Endothelial cell of umbilical vein (primary cell): ENCODE measurements around the gene HOXA11. TPM values are rescaled to one million over a fixed set of nuclear protein-coding genes. Genes with fewer than 3 reads are reported as not detected.

Experiments used
- BruUV-seq: library from RNA; stranded (reverse); fragments of 400-500 nt; replicated peaks from 2 replicates; lab custom pipeline; 2021; lab: Mats Ljungman, UMichigan
- CTCF ChIA-PET: fragments of 300-600, 350-600 bp; sonication (Branson Sonifier 250); formaldehyde crosslinking; loops from one replicate; lab custom pipeline; 2021; ENCODE audit warnings: antibody characterized with exemption, inconsistent platforms; lab: Charles Lee
- POLR2A ChIA-PET: fragments of 300-600, 350-600 bp; sonication (Branson Sonifier 250); formaldehyde crosslinking; loops from one replicate; lab custom pipeline; 2021; ENCODE audit warnings: antibody characterized with exemption, inconsistent platforms; lab: Charles Lee
- DNase-seq: peaks from one replicate; pipeline ENCODE4 v3.0.0-alpha.2; 2011; ENCODE audit warnings: low read depth, low spot score
- FAIRE-seq: peaks from 2 replicates; lab custom pipeline; 2011; peaks lifted over from hg19 to GRCh38; lab: Jason Lieb, UNC
- H2AFZ ChIP-seq: 2 replicates; pipeline ENCODE4 v1.6.0; 2012; ENCODE audit warnings: low read depth, low read length, control low read depth, inconsistent platforms
- H3K27ac ChIP-seq: 2 replicates; pipeline ENCODE4 v1.5.1; 2011; ENCODE audit warnings: low read depth, mild to moderate bottlenecking, control low read depth, low read length, moderate library complexity; ENCODE audit not compliant: insufficient read depth
- H3K27me3 ChIP-seq, 2 experiments: 2 replicates each; pipeline versions ENCODE4 v1.6.0 to v1.6.1; 2011; ENCODE audit warnings: low read length in 2 of 2, mixed read lengths in 1 of 2; ENCODE audit not compliant: control insufficient read depth in 2 of 2, insufficient read depth in 2 of 2
- H3K36me3 ChIP-seq, 2 experiments: 2 replicates in 1 of 2; 3 replicates in 1 of 2; pipeline ENCODE4 v1.5.1; 2011; ENCODE audit warnings: low read length in 2 of 2, mild to moderate bottlenecking in 1 of 2, moderate library complexity in 1 of 2; ENCODE audit not compliant: control insufficient read depth in 2 of 2, insufficient read depth in 2 of 2; ENCODE audit errors: extremely low read depth in 1 of 2
- H3K4me1 ChIP-seq: 3 replicates; pipeline ENCODE4 v1.5.1; 2011; ENCODE audit warnings: mild to moderate bottlenecking, low read length; ENCODE audit not compliant: control insufficient read depth, insufficient read depth; ENCODE audit errors: extremely low read depth
- H3K4me2 ChIP-seq: 2 replicates; pipeline ENCODE4 v1.6.1; 2011; ENCODE audit warnings: low read length, control low read depth, mixed read lengths; ENCODE audit not compliant: insufficient read depth
- H3K4me3 ChIP-seq, 3 experiments: fragments of 200-600 bp in 1 of 3; sonication (generic), shearing (Covaris generic) in 1 of 3; replicated peaks in 1 of 3; 2 replicates each; pipeline ENCODE4 v1.5.1; 2011 to 2016; ENCODE audit warnings: control low read depth in 3 of 3, low read length in 3 of 3, mild to moderate bottlenecking in 2 of 3, inconsistent platforms in 1 of 3, low read depth in 1 of 3, moderate library complexity in 1 of 3; ENCODE audit not compliant: insufficient read depth in 1 of 3
- H3K79me2 ChIP-seq: 2 replicates; pipeline ENCODE4 v1.6.0; 2012; ENCODE audit warnings: low read length, inconsistent platforms; ENCODE audit not compliant: control insufficient read depth, insufficient read depth
- H3K9ac ChIP-seq: replicated peaks from 2 replicates; pipeline ENCODE3; 2011; ENCODE audit warnings: low read length, control low read depth; ENCODE audit not compliant: insufficient read depth; ENCODE audit errors: extremely low read depth
- H3K9me1 ChIP-seq: replicated peaks from 3 replicates; pipeline ENCODE4 v1.6.0; 2011; ENCODE audit warnings: mild to moderate bottlenecking, low read length; ENCODE audit not compliant: control insufficient read depth, insufficient read depth; ENCODE audit errors: extremely low read depth
- H3K9me3 ChIP-seq: replicated peaks from 2 replicates; pipeline ENCODE4 v1.5.1; 2012; ENCODE audit warnings: low read length, inconsistent platforms; ENCODE audit not compliant: control insufficient read depth, insufficient read depth
- H4K20me1 ChIP-seq: replicated peaks from 2 replicates; pipeline ENCODE3; 2011; ENCODE audit warnings: mild to moderate bottlenecking, low read length; ENCODE audit not compliant: control insufficient read depth, insufficient read depth; ENCODE audit errors: extremely low read depth
- EZH2 ChIP-seq: IDR thresholded peaks from 2 replicates; pipeline ENCODE4 v1.6.1; 2012; ENCODE audit warnings: borderline replicate concordance, low read depth, mild to moderate bottlenecking, moderate library complexity, low read length, inconsistent platforms; ENCODE audit not compliant: severe bottlenecking
- FOS ChIP-seq: IDR thresholded peaks from 2 replicates; pipeline ENCODE4 v1.6.1; 2011; ENCODE audit warnings: mild to moderate bottlenecking, low read length, moderate library complexity, borderline replicate concordance; ENCODE audit not compliant: insufficient read depth
- GATA2 ChIP-seq: IDR thresholded peaks from 2 replicates; pipeline ENCODE4 v1.7.0; 2011; ENCODE audit warnings: low read depth, mild to moderate bottlenecking, moderate library complexity, mixed read lengths, low read length; ENCODE audit not compliant: insufficient read length, insufficient read depth
- JUN ChIP-seq: IDR thresholded peaks from 2 replicates; pipeline ENCODE4 v1.6.1; 2011; ENCODE audit warnings: borderline replicate concordance, low read depth; ENCODE audit not compliant: insufficient read length, insufficient read depth
- MYC ChIP-seq: IDR thresholded peaks from one replicate; pipeline ENCODE4 v1.6.1; 2011; ENCODE audit warnings: mild to moderate bottlenecking, low read depth, low read length
- POLR2A ChIP-seq: IDR thresholded peaks from 2 replicates; pipeline ENCODE4 v1.6.1; 2012; ENCODE audit warnings: low read depth, mild to moderate bottlenecking, control low read depth, low read length
- POLR2AphosphoS5 ChIP-seq: IDR thresholded peaks from 2 replicates; pipeline ENCODE4 v1.6.1; 2012; ENCODE audit warnings: low read depth, mild to moderate bottlenecking, control low read depth, low read length, moderate library complexity; ENCODE audit not compliant: insufficient read depth
- dilution Hi-C: fragments of 300-500 bp; cut with MboI; formaldehyde crosslinking; loops from one replicate; pipeline ENCODE4 v1.15.0; 2019; ENCODE audit warnings: low sequenced_read_pairs; ENCODE audit not compliant: extremely low pct_ligation_motif_present
- intact Hi-C: fragments of 100-400 bp; cut with micrococcal nuclease; formaldehyde crosslinking; loops from one replicate; pipeline ENCODE4 v1.10.0; 2022
- polyA plus RNA-seq, 4 experiments: library from polyadenylated mRNA; depleted of rRNA in 3 of 4; stranded (reverse) in 3 of 4; unstranded in 1 of 4; fragments of >200 nt; gene quantifications; 2 replicates each; pipeline versions ENCODE4 v1.2.1 to v1.2.3, GENCODE V29; 2011 to 2012; ENCODE audit warnings: missing spikeins in 1 of 4
- total RNA-seq: library from RNA; stranded (reverse); gene quantifications from 2 replicates; pipeline ENCODE4 v1.2.3, GENCODE V29; 2021
- TF ChIP-seq, protein P1 (sequence below), 2 donors: IDR thresholded peaks; 1 replicate in 1 of 2; 2 replicates in 1 of 2; pipeline ENCODE4 v1.5.1; 2011; ENCODE audit warnings: low read length in 2 of 2, mild to moderate bottlenecking in 2 of 2, moderate library complexity in 2 of 2, control low read depth in 1 of 2, inconsistent platforms in 1 of 2, low read depth in 1 of 2; ENCODE audit not compliant: insufficient read depth in 1 of 2; ENCODE audit errors: extremely low read depth in 1 of 2
- TF ChIP-seq, protein P2 (sequence below): IDR thresholded peaks from 2 replicates; pipeline ENCODE4 v1.6.1; 2011; ENCODE audit not compliant: insufficient read depth, insufficient read length

HOXA11 gene
- total and polyA plus RNA-seq, 2 donors (not counting 3 experiments of a cell fraction or from before 2014, with no cell fraction given) = 10.4 to 16.7 TPM

DNA sequence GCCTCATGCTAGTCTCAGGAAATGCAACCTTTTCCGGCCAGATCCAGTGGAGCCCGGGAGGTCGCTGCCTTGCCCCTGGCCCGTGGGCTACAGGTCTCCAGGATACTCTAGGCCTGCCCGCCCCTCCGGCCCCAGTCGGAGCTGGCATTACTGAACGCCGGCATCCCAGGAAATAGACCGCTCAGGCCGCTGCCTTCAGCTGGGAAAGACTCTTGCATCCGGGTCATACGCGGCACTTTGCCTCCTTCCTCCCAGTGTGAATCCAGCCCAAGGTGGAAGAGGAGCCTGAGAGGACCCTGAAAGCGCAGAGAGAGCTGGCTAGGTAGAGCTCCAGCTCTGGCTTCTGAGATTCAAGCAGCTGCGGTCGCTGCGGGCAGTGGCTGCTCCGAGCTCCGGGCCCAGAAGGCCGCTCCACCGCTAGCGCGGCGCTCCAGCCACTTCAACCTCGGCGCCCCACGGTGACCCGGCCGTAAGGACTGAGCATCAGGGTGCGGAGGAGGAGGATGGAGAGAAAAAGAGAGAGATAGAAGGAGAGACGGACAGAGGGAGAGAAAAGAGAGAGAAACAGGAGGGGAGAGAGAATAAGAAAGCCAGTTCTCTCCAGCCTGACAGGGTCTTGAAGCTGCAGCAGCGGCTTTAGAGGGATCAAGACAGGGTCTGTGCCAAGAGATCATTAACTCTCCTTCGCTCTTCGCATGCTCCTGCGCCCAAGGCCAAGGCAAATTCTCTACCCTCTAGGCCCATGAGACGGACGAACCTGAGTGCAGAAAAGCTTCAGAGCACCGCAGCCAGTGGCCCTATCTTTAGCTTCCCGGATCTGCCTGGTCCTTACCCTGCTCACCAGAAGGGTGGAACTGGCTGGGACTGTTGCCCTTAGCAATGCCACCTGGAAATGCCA is 9.2 kb downstream of the HOXA11 start:
- peaks cover 67% of the 10 kb centered on the region for H3K4me1 ChIP-seq
- intact Hi-C loops (no loop called here), dilution Hi-C loops (no loop called here)
- peak overlapping the region in 2 of 3 experiments; percentile 34 to 94 for H3K4me3 ChIP-seq
- H2AFZ ChIP-seq = no peak overlapping the region
- H3K9me3 ChIP-seq = no peaks in the 10 kb centered on the region
- no TSS peak for BruUV-seq
- FAIRE-seq (peak; percentile 55), DNase-seq (peak; percentile 71)
- TF ChIP-seq POLR2A (no peak), POLR2AphosphoS5 (no peak), GATA2 (no peak)
- peak overlapping the region; percentile 95 for H3K9ac ChIP-seq
- peaks cover 96% of the 10 kb centered on the region for H3K79me2 ChIP-seq
- H4K20me1 ChIP-seq = no peaks in the 10 kb centered on the region
- H3K27me3 ChIP-seq = no peaks in the 10 kb centered on the region
- POLR2A ChIA-PET = interaction anchor here (1.0 to 2.5 kb wide), 5 partner anchors 9 to 976 kb away, joined by 3 to 8 read pairs (median 7); partner anchors contain the start of genes HNRNPA2B1, HOXA11, HOXA3 and HOXA9
- CTCF ChIA-PET = interaction anchor here (1.2 to 8.0 kb wide), 11 partner anchors 6 to 806 kb away, joined by 4 to 86 read pairs (median 7); partner anchors contain the start of genes HOXA11, HOXA3 and HOXA5
- no peaks in the 10 kb centered on the region for H3K9me1 ChIP-seq
- peak overlapping the region; percentile 96 for H3K27ac ChIP-seq
- no peaks in the 10 kb centered on the region for H3K36me3 ChIP-seq
- peak overlapping the region; percentile 98 for H3K4me2 ChIP-seq

DNA sequence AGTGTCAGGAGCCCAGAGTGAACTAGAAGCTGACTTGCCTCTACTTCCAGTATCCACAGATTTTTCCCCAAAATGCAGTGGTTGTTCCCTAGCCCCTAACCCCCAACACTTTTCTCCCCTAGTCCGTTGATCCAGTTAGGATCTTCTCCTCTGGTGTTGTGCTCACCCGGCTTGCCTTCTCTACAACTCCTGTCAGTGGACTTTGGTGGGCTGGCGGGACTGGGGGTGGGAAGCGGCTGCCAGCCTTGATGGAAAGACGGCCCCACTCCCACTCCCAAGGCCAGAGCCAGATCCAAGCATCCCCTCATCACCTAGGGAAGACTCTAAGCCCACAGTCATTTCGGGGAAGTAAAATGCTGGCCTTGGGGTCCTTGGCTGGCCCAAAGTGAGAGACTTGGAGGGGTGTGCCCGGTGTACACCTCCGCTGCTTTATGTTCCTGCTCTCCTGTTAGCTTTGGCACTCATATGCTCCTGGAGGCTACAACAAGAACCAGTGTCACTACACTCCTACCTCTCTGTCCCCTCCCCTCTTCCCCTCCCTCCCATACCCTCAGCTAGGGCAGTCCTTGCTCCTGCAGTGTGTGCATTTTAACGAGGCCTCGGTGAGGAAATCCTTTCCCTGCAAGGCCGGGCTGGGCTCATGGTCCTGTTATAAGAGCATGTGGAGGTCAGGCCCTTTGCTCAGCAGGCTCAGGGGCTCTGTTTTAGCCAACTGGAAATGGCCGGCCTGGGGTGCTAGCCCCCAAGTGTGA is 10.0 kb downstream of the HOXA11 start:
- no peaks in the 10 kb centered on the region for H4K20me1 ChIP-seq
- no TSS peak for BruUV-seq
- no peaks in the 10 kb centered on the region for H3K9me1 ChIP-seq
- H3K36me3 ChIP-seq = no peaks in the 10 kb centered on the region
- no peak overlapping the region for H2AFZ ChIP-seq
- FAIRE-seq (peak; percentile 28), DNase-seq (peak; percentile 70)
- peaks cover 61% of the 10 kb centered on the region for H3K4me1 ChIP-seq
- dilution Hi-C loops = loop anchor here (25.0 kb wide), 1 partner anchor 988 kb away; no protein-coding TSS in a partner anchor
- H3K4me2 ChIP-seq = peak overlapping the region; percentile 98
- ChIA-PET POLR2A (interaction anchor here (2.1 to 2.5 kb wide), 2 partner anchors 10 to 23 kb away, joined by 7 to 8 read pairs; partner anchors contain the start of genes HOXA11 and HOXA3), CTCF (interaction anchor here (1.0 to 8.0 kb wide), 4 partner anchors 9 to 23 kb away, joined by 3 to 81 read pairs (median 28); partner anchors contain the start of genes HOXA11 and HOXA3)
- H3K4me3 ChIP-seq = peak overlapping the region in 2 of 3 experiments; percentile 34 to 94
- no peaks in the 10 kb centered on the region for H3K27me3 ChIP-seq
- no peak for TF ChIP-seq FOS
- TF ChIP-seq MYC = no peak
- no peak for TF ChIP-seq GATA2
- no peak for TF ChIP-seq EZH2
- TF ChIP-seq, protein P1, sequence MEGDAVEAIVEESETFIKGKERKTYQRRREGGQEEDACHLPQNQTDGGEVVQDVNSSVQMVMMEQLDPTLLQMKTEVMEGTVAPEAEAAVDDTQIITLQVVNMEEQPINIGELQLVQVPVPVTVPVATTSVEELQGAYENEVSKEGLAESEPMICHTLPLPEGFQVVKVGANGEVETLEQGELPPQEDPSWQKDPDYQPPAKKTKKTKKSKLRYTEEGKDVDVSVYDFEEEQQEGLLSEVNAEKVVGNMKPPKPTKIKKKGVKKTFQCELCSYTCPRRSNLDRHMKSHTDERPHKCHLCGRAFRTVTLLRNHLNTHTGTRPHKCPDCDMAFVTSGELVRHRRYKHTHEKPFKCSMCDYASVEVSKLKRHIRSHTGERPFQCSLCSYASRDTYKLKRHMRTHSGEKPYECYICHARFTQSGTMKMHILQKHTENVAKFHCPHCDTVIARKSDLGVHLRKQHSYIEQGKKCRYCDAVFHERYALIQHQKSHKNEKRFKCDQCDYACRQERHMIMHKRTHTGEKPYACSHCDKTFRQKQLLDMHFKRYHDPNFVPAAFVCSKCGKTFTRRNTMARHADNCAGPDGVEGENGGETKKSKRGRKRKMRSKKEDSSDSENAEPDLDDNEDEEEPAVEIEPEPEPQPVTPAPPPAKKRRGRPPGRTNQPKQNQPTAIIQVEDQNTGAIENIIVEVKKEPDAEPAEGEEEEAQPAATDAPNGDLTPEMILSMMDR (IDR thresholded peaks at IDR 0.05; ENCODE audit: extremely low read depth in 1 of 2, insufficient read depth in 1 of 2, low read depth in 1 of 2, low read length in 2 of 2) = no peak
- TF ChIP-seq JUN = no peak
- TF ChIP-seq POLR2AphosphoS5 = no peak
- TF ChIP-seq, protein P2, sequence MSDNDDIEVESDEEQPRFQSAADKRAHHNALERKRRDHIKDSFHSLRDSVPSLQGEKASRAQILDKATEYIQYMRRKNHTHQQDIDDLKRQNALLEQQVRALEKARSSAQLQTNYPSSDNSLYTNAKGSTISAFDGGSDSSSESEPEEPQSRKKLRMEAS = no peak
- TF ChIP-seq POLR2A = no peak
- H3K79me2 ChIP-seq = peaks cover 96% of the 10 kb centered on the region
- no peaks in the 10 kb centered on the region for H3K9me3 ChIP-seq
- H3K9ac ChIP-seq = peak overlapping the region; percentile 95
- intact Hi-C loops = loop anchor here (1.0 kb wide), 1 partner anchor 10 kb away; the partner anchor contains the start of gene HOXA9
- H3K27ac ChIP-seq = peak overlapping the region; percentile 96
